A549 (cell line): Measurements from ENCODE around the gene OAS3. TPM values are rescaled to one million over a fixed set of nuclear protein-coding genes. Genes with fewer than 3 reads are reported as not detected.

Experiments used
- ATAC-seq, 2 experiments: fragments of 200-7000 bp in 1 of 2; fragments of >200 bp in 1 of 2; cut with Nextera tagmentation in 1 of 2; cut with Tn5 transposase in 1 of 2; 3 replicates each; pipeline versions ENCODE4 v1.8.0 to v1.9.1; 2018 to 2020; ENCODE audit warnings: mild to moderate bottlenecking in 1 of 2, moderate library complexity in 1 of 2
- CTCF ChIA-PET: fragments of 300-600 bp; sonication (Branson Sonifier 250); formaldehyde crosslinking; extraction: SDS; loops from one replicate; lab custom pipeline; 2021; ENCODE audit warnings: antibody characterized with exemption, inconsistent platforms; lab: Yijun Ruan, JAX
- POLR2A ChIA-PET: fragments of 350-600 bp; formaldehyde crosslinking; extraction: SDS; loops from one replicate; lab custom pipeline; 2021; ENCODE audit warnings: antibody characterized with exemption, inconsistent platforms; lab: Yijun Ruan, JAX
- DNase-seq, 2 experiments: peaks; one replicate each; pipeline versions ENCODE4 v3.0.0 to v3.0.0-alpha.2; 2011 to 2016; ENCODE audit warnings: low read depth in 1 of 2, low spot score in 1 of 2
- FAIRE-seq: peaks from 2 replicates; lab custom pipeline; 2011; peaks lifted over from hg19 to GRCh38; lab: Jason Lieb, UNC
- H3K27ac ChIP-seq, 2 experiments: fragments of >200 bp; sonication (Bioruptor Twin); formaldehyde crosslinking; 3 replicates each; pipeline ENCODE4 v1.5.1; 2016 to 2017
- H3K4me1 ChIP-seq: fragments of >200 bp; sonication (Bioruptor Twin); formaldehyde crosslinking; 3 replicates; pipeline ENCODE4 v1.6.1; 2016
- H3K4me2 ChIP-seq: fragments of >200 bp; sonication (Bioruptor Twin); formaldehyde crosslinking; 3 replicates; pipeline ENCODE4 v1.6.1; 2016
- H3K4me3 ChIP-seq: fragments of >200 bp; sonication (Bioruptor Twin); formaldehyde crosslinking; 3 replicates; pipeline ENCODE4 v1.5.1; 2016
- H3K9me3 ChIP-seq: fragments of >200 bp; sonication (Bioruptor Twin); formaldehyde crosslinking; 3 replicates; pipeline ENCODE4 v1.6.1; 2016
- BHLHE40 ChIP-seq: IDR thresholded peaks from 2 replicates; pipeline ENCODE4 v1.6.1; 2012; ENCODE audit warnings: low read depth, low read length, inconsistent platforms
- CTCF ChIP-seq: fragments of >200 bp; sonication (Bioruptor Twin); formaldehyde crosslinking; IDR thresholded peaks from 3 replicates; pipeline ENCODE4 v1.5.1; 2016
- EHF ChIP-seq: fragments of 250-450 bp; sonication (Bioruptor Pico); IDR thresholded peaks from 2 replicates; pipeline ENCODE4 v1.5.0; 2020; ENCODE audit warnings: mild to moderate bottlenecking
- EP300 ChIP-seq, 2 experiments: fragments of >200 bp; sonication (Bioruptor Twin); formaldehyde crosslinking; IDR thresholded peaks; 2 replicates in 1 of 2; 3 replicates in 1 of 2; pipeline ENCODE4 v1.6.1; 2016 to 2017
- ESRRA ChIP-seq: fragments of 150-350 bp; IDR thresholded peaks from 2 replicates; pipeline ENCODE4 v1.6.1; 2014; ENCODE audit warnings: mild to moderate bottlenecking, low read length, borderline replicate concordance
- FOSB ChIP-seq: fragments of 250-450 bp; sonication (Bioruptor Pico); IDR thresholded peaks from 2 replicates; pipeline ENCODE4 v1.5.0; 2020; ENCODE audit warnings: mild to moderate bottlenecking, moderate library complexity
- GATA3 ChIP-seq: IDR thresholded peaks from 2 replicates; pipeline ENCODE4 v1.6.1; 2012; ENCODE audit warnings: borderline replicate concordance
- HES2 ChIP-seq: fragments of >200 bp; sonication (Bioruptor Twin); formaldehyde crosslinking; IDR thresholded peaks from 2 replicates; pipeline ENCODE4 v1.6.1; 2016
- HEYL ChIP-seq: fragments of 250-450 bp; sonication (Bioruptor Pico); IDR thresholded peaks from 2 replicates; pipeline ENCODE4 v1.8.0; 2021; ENCODE audit warnings: mild to moderate bottlenecking, moderate library complexity
- HOXA7 ChIP-seq: fragments of 250-450 bp; sonication (Bioruptor Pico); IDR thresholded peaks from 2 replicates; pipeline ENCODE4 v1.5.0; 2020; ENCODE audit warnings: mild to moderate bottlenecking, moderate library complexity
- HOXB13 ChIP-seq: fragments of 250-450 bp; sonication (Bioruptor Pico); IDR thresholded peaks from 2 replicates; pipeline ENCODE4 v1.5.0; 2020; ENCODE audit warnings: low read depth, mild to moderate bottlenecking, moderate library complexity
- JUNB ChIP-seq: fragments of >200 bp; sonication (Bioruptor Twin); formaldehyde crosslinking; IDR thresholded peaks from 2 replicates; pipeline ENCODE4 v1.6.1; 2016
- KDM5A ChIP-seq: fragments of 200-600 bp; sonication (generic); IDR thresholded peaks from 2 replicates; pipeline ENCODE4 v1.6.1; 2016; ENCODE audit warnings: antibody characterized with exemption, mild to moderate bottlenecking
- MAFK ChIP-seq: fragments of 450-650 bp; IDR thresholded peaks from 2 replicates; pipeline ENCODE4 v1.6.1; 2014; ENCODE audit not compliant: partially characterized antibody
- MYC ChIP-seq: IDR thresholded peaks from 2 replicates; pipeline ENCODE4 v1.6.1; 2012; ENCODE audit warnings: mild to moderate bottlenecking, inconsistent platforms, low read length, improper control_type of control experiment, borderline replicate concordance
- NFE2L2 ChIP-seq: fragments of 150-350 bp; conservative IDR thresholded peaks from 2 replicates; pipeline ENCODE4 v1.6.1; 2014; ENCODE audit warnings: low read length
- NPAS2 ChIP-seq: fragments of 250-450 bp; sonication (Bioruptor Pico); IDR thresholded peaks from 2 replicates; pipeline ENCODE4 v1.8.0; 2022; ENCODE audit warnings: mild to moderate bottlenecking, moderate library complexity, borderline replicate concordance
- POLR2A ChIP-seq: IDR thresholded peaks from 2 replicates; pipeline ENCODE4 v1.6.1; 2012; ENCODE audit warnings: mild to moderate bottlenecking, low read length
- RARB ChIP-seq: fragments of 250-450 bp; sonication (Bioruptor Pico); IDR thresholded peaks from 2 replicates; pipeline ENCODE4 v1.8.0; 2021; ENCODE audit warnings: mild to moderate bottlenecking, moderate library complexity
- RCOR1 ChIP-seq: fragments of 150-350 bp; IDR thresholded peaks from 2 replicates; pipeline ENCODE4 v1.6.1; 2014; ENCODE audit warnings: antibody characterized with exemption, low read length, low read depth
- RNF2 ChIP-seq: fragments of 200-600 bp; sonication (generic); IDR thresholded peaks from 2 replicates; pipeline ENCODE4 v1.6.1; 2016; ENCODE audit warnings: low read depth, mild to moderate bottlenecking, antibody characterized with exemption, moderate library complexity, borderline replicate concordance
- SREBF2 ChIP-seq: fragments of 450-650 bp; IDR thresholded peaks from 2 replicates; pipeline ENCODE4 v1.6.1; 2014; ENCODE audit warnings: mild to moderate bottlenecking, moderate library complexity
- TP53 ChIP-seq: fragments of 250-450 bp; sonication (Bioruptor Pico); IDR thresholded peaks from 2 replicates; pipeline ENCODE4 v1.5.0; 2021; ENCODE audit warnings: mild to moderate bottlenecking, moderate library complexity
- USF2 ChIP-seq: fragments of 450-650 bp; IDR thresholded peaks from 2 replicates; pipeline ENCODE4 v1.6.1; 2014; ENCODE audit warnings: antibody characterized with exemption
- ZNF302 ChIP-seq: fragments of 250-450 bp; sonication (Bioruptor Pico); IDR thresholded peaks from 2 replicates; pipeline ENCODE4 v1.9.0; 2021; ENCODE audit warnings: inconsistent platforms, mild to moderate bottlenecking, moderate library complexity
- WGBS: methylation state at CpG from one replicate; pipeline ENCODE4 v1.1.6; 2017; ENCODE audit errors: missing lambda C conversion rate; 5-methylcytosine and 5-hydroxymethylcytosine counted together
- polyA plus RNA-seq, 4 experiments: library from polyadenylated mRNA; depleted of rRNA in 3 of 4; stranded (reverse); fragments of >200 nt; fragmentation: RNase III in 1 of 4; extraction: RNeasy Plus Mini Kit Qiagen cat#74134 plus additional on column Dnase treatment in 1 of 4; gene quantifications; 2 replicates in 3 of 4; 3 replicates in 1 of 4; pipeline ENCODE4 v1.2.3, GENCODE V29; 2011 to 2017
- TF ChIP-seq, protein P1 (sequence below): fragments of >200 bp; sonication (Bioruptor Twin); formaldehyde crosslinking; IDR thresholded peaks from 3 replicates; pipeline ENCODE4 v1.6.1; 2016
- TF ChIP-seq, protein P2 (sequence below): fragments of 250-450 bp; sonication (Bioruptor Pico); IDR thresholded peaks from 2 replicates; pipeline ENCODE4 v1.5.0; 2020; ENCODE audit warnings: low read depth, mild to moderate bottlenecking, moderate library complexity
- TF ChIP-seq, protein P3 (sequence below): IDR thresholded peaks from 2 replicates; pipeline ENCODE4 v1.6.1; 2012

OAS3 gene
- polyA plus RNA-seq, 2 of the 4 experiments (the other 2 are of a cell fraction): 22.7 to 36.7 TPM

DNA sequence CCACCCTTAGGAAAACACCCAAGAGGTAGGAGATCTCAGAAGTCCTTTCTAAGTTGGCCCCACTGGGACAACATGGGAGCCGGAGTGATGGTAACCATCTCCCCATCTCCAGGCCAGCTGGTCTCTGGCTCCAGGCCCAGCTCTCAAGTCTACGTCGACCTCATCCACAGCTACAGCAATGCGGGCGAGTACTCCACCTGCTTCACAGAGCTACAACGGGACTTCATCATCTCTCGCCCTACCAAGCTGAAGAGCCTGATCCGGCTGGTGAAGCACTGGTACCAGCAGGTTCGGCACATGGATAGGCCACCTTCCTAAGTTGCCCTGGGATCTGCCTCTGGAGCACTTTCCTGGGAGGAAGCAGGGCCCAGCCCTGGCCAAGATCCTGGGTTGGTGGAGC lies 29.0 kb downstream of the OAS3 start:
- TF ChIP-seq GATA3 (no peak), BHLHE40 (no peak), HOXA7 (no peak), EHF (CRISPR knock-in tag) (no peak), HEYL (CRISPR knock-in tag) (no peak), KDM5A (no peak), RCOR1 (no peak), RNF2 (no peak), NFE2L2 (no peak)
- DNase-seq (no peak), ATAC-seq (no peak), FAIRE-seq (no peak)
- ChIA-PET POLR2A (no interaction called here), CTCF (interaction anchor here (1.7 to 2.7 kb wide), 2 partner anchors 26 kb away, joined by 7 to 9 read pairs; no protein-coding TSS in a partner anchor)
- H3K4me3 ChIP-seq: no peak overlapping the region
- no peak overlapping the region for H3K4me2 ChIP-seq
- no peak overlapping the region for H3K27ac ChIP-seq
- no peaks in the 10 kb centered on the region for H3K4me1 ChIP-seq
- no peaks in the 10 kb centered on the region for H3K9me3 ChIP-seq
- WGBS: 97% methylated on average over 7 of the region's 9 CpGs

- Histone ChIP-seq H3K27ac (no peak overlapping the region), H3K4me2 (no peak overlapping the region), H3K4me3 (no peak overlapping the region), H3K4me1 (no peaks in the 10 kb centered on the region), H3K9me3 (no peaks in the 10 kb centered on the region)
- TF ChIP-seq USF2: no peak
- no peak for TF ChIP-seq BHLHE40
- TF ChIP-seq GATA3: no peak
- TF ChIP-seq JUNB: no peak
- TF ChIP-seq EHF (CRISPR knock-in tag): no peak
- TF ChIP-seq RARB (CRISPR knock-in tag): no peak
- no peak for TF ChIP-seq MAFK
- TF ChIP-seq TP53 (CRISPR knock-in tag): no peak
- no peak for TF ChIP-seq KDM5A
- TF ChIP-seq MYC: no peak
- ChIA-PET POLR2A (no interaction called here), CTCF (interaction anchor here (1.3 to 1.7 kb wide), 2 partner anchors 25 to 63 kb away, joined by 3 to 7 read pairs; no protein-coding TSS in a partner anchor)
- ATAC-seq: no peak
- no peak for FAIRE-seq
- DNase-seq: no peak
- WGBS: 90% methylated on average over 4 of the region's 7 CpGs
These were observed 29.6 kb downstream of the OAS3 start for GRCh38 chr12:112967858-112968257.

- ChIA-PET POLR2A (no interaction called here), CTCF (interaction anchor here (1.1 kb wide), 1 partner anchor 26 kb away, joined by 3 read pairs; no protein-coding TSS in a partner anchor)
- no peak for DNase-seq
- FAIRE-seq: no peak
- H3K4me2 ChIP-seq: no peak overlapping the region
- H3K9me3 ChIP-seq: no peaks in the 10 kb centered on the region
- WGBS: 86% methylated on average over 8 of the region's 8 CpGs
- ATAC-seq: no peak
- H3K27ac ChIP-seq: no peak overlapping the region
- TF ChIP-seq HES2 (no peak), ESRRA (no peak), HEYL (CRISPR knock-in tag) (no peak), FOSB (no peak), SREBF2 (no peak), POLR2A (no peak), CTCF (no peak), EP300 (IDR thresholded peaks at IDR 0.05) (no peak), NPAS2 (CRISPR knock-in tag) (no peak), MAFK (no peak), NFE2L2 (no peak), ZNF302 (CRISPR knock-in tag) (no peak), HOXB13 (CRISPR knock-in tag) (no peak)
- TF ChIP-seq, protein P1, sequence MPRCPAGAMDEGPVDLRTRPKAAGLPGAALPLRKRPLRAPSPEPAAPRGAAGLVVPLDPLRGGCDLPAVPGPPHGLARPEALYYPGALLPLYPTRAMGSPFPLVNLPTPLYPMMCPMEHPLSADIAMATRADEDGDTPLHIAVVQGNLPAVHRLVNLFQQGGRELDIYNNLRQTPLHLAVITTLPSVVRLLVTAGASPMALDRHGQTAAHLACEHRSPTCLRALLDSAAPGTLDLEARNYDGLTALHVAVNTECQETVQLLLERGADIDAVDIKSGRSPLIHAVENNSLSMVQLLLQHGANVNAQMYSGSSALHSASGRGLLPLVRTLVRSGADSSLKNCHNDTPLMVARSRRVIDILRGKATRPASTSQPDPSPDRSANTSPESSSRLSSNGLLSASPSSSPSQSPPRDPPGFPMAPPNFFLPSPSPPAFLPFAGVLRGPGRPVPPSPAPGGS: no peak
- TF ChIP-seq, protein P2, sequence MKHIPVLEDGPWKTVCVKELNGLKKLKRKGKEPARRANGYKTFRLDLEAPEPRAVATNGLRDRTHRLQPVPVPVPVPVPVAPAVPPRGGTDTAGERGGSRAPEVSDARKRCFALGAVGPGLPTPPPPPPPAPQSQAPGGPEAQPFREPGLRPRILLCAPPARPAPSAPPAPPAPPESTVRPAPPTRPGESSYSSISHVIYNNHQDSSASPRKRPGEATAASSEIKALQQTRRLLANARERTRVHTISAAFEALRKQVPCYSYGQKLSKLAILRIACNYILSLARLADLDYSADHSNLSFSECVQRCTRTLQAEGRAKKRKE: no peak
- TF ChIP-seq, protein P3, sequence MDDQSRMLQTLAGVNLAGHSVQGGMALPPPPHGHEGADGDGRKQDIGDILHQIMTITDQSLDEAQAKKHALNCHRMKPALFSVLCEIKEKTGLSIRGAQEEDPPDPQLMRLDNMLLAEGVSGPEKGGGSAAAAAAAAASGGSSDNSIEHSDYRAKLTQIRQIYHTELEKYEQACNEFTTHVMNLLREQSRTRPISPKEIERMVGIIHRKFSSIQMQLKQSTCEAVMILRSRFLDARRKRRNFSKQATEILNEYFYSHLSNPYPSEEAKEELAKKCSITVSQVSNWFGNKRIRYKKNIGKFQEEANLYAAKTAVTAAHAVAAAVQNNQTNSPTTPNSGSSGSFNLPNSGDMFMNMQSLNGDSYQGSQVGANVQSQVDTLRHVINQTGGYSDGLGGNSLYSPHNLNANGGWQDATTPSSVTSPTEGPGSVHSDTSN: no peak
- TF ChIP-seq, all 56 proteins: peak for 0
- H3K4me3 ChIP-seq: no peak overlapping the region
- no peaks in the 10 kb centered on the region for H3K4me1 ChIP-seq
These were observed 31.5 kb downstream of the OAS3 start for GRCh38 chr12:112969547-112970306.
